Midbrain (tissue), 1 donor: ENCODE results near the gene AHRR.
"Not testable (repeated sequence)": the region's sequence is repeated elsewhere in the genome, so short reads cannot be mapped to it uniquely, and the experiment has no call there.

Experiments used
- DNase-seq: peaks from one replicate; lab custom pipeline; 2025; lab: John Stamatoyannopoulos, UW

The AHRR gene

DNA sequence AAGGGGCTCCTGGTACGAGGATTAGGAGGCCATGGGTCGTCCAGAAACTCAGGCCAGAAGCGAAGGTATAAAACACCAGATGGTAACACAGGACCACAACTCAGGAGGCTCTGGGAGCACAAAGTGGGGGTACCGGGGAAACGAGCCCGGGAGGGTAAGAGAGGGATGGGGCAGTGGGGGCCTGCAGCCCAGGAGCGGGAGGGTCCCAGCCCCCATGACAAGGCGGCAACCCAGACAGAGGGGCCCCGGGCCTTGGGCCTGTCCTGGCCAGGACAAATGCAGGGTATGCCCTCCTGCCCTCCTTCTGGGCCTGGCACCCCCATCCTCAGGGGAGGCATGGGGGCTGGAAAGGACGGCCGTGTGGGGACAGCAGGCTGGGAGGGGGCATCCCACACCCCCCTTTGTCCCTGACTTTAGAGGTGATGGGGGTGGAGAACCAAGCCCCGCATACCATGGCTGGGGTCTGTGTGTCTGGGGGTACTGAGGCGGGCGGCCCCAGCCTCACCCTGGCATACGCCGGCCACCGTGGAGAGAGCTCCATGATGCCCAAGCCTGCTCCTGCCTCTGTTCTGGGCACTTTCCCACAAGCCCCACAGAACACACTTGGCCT lies 74.5 kb downstream of the AHRR start:
- DNase-seq, result no peak

DNA sequence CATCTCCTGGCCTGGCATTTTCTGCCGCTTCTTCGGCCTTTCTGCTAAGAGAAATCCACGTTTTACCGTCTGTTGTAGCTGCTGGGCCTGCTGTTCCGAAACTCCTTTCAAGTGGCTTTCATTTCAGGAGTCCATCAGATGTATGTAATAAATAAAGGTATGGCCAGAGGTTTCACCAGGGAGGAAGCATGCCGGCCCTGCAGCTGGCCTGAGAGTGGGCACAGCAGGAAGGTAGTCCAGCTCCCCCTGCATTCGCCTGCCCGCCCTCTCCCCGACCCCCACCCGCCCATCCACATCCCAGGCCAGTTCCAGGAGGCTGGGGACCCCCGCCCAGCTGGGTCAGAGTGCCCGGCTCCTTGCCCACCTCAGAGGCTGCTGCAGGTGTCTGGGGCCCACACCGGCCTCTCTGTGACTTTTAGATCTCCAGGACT lies 75.0 kb downstream of the AHRR start:
- DNase-seq, result no peak

DNA sequence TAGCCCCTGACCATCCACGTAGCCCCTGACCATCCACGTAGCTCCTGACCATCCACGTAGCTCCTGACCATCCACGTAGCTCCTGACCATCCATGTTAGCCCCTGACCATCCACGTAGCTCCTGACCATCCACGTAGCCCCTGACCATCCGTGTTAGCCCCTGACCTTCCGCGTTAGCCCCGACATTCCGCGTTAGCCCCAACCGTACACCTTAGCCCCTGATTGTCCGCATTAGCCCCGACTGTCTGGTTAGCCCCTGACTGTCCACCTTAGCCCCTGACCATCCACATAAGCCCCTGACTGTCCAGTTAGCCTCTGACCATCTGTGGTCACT lies 76.6 kb downstream of the AHRR start:
- DNase-seq, result not testable (repeated sequence)

DNA sequence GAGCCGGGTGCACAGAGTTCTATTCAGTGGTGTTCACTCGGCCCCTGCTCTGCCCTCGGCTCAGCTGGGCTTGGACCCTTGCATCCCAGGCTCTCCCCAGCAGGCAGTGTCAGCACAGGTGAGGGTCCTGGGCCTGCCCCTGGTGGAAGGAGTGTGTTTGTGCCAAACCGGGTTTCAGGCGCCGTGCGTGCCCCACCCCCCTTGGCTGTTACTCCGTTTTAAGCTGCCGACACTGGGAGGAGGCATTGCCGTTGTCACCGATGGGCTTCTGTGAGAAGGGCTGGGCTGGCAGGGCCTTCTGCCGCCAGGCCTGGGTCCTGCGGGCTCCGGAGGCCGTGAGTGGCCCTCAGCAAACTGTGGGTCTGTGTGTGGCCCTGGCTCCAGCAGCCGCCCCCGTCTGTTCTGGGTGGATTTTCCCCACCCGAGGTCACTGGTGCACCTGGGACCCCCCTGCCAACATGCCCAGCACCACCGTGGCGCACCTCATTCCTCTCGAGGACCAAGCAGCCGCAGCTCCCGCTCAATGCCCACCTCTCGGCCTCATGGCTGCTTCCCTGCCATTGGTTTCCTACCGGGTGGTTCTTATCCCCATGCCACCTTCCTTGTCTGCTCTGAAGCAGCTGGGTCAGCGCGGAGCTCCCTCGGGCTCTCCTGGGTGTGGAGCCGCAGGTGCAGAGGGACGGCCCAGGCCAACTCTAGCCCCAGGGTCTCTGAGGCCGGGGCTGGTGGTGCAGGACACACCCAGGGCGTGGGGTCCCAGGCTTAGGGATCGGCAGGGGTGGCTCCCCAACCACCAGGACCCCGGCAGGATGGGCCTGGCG lies 77.2 kb downstream of the AHRR start:
- DNase-seq, result no peak

DNA sequence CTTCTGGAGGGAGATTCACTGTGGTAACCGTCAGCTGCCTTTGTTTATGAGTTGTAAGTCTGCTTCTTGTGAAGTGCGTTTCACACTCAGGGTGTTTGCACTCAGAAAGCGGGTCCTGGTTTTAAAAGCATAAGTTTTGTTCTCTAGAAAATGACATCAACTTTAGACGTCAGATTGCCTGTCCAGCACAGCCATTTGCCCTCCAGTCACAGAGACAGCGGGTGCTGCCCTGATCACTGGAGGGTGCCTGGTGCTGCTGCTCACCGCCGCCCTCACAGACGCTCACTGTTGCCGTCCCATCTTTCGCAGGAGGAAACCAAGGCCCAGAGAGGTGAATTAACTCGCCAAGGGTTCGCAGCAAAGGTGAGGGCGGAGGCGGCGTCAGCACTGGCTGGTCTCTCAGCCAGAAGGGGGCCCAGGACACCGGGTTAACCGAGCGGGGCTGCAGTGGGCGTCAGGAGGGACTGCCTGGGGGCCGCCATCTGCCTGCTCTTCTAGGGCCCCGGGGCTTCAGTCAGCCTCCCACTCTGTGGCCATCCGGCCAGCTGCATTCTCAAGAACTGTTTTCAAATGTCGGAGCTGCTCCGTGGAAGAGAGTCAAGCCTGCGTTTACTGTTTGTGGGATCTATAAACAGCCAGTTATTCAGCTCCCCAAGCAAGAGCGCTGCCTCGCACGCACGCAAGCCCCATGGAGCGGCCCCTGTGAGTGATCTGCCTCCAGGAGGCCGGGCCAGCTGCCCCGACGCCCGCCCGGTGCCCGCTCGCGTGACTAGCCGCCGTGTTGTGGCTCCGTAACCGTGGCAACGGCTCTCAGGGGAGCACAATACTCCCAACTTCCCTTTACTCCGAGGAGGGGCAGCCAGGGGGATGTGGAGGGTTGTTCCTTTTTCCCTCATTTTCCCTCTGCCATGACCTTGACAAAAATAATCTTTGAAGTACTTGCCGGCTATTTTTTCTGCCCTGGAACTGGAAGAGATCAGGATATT lies 78.1 kb downstream of the AHRR start:
- no peak for DNase-seq

DNA sequence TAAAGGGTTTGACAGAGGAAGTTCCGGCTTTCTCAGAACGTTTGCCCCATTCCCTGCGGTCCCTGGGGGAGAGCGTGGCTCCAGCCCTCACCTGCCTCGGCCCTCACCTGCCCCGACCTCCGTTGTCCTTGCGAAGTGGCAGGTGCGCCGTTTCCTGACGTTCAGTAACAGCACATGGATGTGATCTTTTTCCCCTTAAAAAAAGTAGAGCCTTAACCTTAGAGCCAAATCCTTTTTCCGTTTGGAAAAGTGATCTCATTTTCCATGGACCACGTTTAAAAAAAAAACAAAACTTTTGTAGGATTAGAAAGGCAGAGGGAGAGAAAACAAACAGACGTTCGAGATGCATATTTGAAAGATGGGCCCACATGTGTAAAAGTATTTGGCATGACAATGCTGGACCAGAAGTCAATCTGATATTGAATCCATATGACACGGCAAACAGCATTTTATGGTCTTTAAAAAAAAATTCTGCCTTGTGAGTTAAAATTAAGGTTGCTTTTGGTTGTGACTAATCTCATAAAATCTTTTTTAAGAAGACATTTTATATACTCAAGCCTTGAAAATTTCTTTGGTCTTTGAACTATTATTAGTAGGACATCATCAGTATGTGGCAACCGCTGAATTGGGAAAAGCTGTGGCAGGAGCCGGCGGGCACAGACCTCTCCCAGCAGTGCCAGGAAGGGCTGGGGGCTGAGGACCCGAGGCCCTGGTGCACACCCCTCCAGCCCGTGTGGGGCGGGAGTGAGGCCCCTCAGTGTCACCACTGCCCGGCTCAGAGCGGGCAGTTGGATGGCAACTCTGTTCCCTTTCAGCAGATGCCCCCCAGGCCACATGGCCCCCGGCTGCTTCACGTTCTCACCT lies 79.0 kb downstream of the AHRR start:
- DNase-seq, result no peak

DNA sequence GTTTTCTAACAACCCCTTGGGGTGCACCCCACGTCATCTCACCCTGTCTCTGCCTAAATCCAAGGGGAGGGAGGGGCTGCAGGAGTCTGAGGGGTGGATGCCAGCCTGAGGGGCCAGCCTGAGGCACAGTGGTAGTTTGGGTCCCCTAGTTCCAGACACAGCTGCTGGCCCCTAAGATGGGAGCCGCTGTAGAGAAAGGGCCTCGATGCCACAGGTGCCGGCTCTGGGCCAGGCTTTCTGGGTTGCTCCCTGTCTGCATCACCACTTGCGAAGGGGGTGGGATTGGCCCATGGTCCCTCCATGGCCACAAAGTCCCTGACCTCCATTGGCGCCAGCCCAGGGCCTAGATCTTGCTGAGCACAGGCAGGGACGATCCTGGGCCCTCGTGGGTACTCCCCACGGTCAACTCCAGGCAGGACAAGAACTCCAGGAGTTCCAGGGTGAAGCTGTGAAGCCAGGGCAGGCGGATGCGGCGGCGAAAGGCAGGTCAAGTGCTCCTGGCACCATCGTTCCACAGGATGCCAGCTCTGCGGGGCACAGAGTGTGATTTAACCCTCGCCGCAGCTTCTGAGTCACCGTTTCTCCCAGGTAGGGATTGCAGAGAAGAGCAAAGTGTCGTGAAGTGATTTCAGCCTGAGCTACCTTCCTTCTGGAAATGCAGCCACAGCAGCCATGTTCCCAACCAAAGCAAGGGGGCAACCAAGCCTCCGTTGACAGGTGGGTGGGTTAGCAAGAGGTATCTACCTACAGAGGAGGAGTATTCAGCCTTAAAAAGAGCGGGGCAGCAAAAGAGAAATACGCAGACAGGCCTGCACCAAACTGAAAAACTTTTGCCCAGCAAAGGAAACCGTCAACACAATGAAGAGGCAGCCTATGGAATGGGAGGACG lies 79.9 kb downstream of the AHRR start:
- DNase-seq, result no peak

DNA sequence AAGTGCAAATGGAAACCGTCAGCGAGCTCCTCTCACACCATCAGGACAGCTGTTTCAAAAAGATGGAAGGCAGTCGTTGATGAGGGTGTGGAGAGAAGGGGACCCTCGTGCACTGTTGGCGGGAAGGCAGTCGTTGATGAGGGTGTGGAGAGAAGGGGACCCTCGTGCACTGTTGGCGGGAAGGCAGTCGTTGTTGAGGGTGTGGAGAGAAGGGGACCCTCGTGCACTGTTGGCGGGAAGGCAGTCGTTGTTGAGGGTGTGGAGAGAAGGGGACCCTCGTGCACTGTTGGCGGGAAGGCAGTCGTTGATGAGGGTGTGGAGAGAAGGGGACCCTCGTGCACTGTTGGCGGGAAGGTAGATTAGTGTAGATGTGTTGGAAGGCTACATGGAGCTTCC lies 80.7 kb downstream of the AHRR start:
- not testable (repeated sequence) for DNase-seq

DNA sequence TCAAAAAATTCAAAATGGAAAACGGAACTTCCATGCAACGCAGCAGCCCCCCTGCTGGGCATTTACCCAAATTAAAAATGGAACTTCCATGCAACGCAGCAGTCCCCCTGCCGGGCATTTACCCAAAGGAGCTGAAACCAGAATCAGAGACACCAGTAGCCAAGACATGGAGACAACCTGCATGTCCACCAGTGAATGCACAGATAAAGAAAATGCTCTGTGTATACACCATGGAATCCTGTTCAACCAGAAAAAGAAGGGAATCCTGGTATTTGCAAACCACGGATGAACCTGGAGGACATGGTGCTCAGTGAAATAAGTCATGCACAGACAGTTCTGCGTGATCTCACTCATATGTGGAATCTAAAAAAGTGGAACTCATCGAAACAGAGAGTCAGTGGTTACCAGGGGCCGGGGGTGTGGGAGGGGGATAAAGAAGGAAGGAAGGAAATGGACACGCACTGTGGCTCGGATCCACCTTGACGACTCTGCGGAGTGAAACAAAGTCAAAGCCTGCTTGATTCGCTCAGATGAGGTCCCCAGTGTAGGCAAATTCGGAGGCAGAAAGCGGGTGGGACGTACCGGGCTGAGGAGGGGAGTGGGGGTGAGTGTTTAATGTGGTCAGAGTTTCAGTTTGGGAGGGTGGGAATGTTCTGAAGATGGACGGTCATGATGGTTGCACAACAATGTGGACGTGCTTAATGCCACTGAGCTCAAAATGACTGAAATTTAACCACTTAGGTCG lies 81.3 kb downstream of the AHRR start:
- DNase-seq, result no peak

DNA sequence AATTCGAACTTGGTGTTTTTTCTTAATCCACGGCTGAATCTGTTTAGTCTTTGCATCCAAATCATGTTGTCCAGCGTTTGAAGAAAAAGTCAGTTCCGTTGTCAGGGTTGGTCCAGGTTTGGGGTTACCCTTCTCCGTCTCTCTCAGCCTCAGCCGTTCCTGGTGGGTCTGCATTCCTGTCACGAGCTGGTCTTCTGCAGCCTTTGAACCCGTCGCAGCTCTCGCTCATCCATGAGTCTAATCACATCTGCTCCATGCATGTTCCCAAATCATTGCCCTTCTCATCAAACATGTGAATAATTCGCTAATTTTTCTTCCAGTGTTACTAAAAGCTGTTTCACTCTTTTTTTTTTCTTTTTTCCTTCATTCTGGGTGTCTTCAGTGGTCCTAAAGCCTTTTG lies 82.5 kb downstream of the AHRR start:
- no peak for DNase-seq

DNA sequence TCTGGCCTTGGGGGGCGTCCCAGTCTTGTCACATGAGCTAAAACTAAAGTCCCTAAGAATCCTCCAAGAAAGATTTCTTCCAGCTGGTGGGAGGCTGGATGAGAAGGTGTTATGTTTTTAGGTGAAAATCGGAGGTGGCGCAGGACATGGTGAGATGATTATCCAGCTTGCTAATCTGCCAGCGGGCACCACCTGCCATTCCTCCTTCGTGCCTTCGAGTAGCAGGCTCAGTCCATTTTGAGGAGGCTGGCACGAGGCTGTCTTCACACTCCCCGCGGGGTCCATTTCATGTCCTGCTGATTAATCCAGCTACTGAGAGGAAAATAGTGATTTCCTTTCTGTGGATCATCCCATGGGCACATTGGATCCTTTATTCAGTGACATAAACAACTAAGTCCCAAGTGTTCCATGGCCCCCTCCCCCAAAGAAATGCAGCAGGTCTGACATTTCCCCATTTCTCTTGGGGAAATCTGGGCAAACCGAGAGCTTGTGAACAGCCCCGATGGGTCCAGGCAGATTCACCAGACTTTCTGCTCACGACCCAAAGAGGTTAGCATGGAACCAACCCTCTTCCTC lies 83.2 kb downstream of the AHRR start:
- no peak for DNase-seq

DNA sequence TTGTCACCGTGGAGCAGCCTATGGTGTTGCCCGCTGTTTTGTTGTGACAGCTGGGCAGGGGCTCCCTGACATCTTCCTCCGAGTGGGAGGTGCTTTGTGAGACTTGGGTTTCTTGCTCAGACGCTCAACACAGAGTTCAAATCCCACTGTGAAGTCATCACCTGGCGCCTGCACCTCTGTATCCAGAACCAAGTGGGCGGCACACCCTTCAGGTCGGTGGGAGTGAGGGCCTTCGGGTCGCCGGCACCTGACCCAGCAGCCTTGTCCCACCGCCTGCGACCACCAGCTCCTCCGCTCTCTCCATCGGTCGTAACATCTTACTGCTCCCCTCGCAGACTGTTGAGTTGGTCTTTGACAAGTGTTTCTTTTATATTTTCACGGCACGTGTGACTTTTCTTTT lies 83.9 kb downstream of the AHRR start:
- DNase-seq, result no peak

DNA sequence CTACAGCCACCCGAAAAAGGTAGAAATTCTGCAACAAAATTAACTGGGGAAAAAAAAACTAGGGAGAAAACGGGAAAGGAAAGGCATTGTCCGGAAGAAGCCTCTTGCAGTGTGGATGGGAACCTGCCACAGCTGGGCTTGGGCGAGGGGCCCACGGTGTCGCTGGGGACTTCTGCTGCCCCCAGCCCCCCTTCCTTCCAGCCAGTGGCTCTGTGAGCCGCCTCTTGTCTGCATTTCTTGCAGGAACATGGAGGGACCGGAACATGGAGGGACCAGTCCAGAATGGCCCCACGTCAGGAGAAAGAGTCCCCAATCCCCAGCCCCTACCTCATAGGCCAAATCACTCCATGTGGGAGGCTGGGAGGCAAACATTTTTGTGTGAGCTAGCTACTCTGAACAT lies 84.5 kb downstream of the AHRR start:
- no peak for DNase-seq

DNA sequence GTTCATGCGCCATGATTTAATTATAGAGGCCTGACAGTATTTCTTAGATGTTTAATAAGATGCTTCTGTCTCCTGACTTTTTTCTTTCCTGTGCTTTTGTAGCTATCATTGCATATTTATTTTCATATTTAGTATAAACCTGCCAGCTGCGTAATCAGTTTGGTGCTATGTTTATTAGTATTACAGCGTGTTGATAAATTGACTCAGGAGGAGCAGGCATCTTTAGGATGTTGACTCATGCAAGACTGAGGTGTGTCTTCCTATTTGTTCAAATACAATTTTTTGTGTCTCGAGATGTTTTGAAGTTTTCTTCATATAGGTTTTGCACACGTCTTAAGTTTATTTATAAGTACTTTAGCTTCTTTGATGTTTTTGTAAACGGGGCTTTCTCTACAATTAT lies 85.5 kb downstream of the AHRR start:
- no peak for DNase-seq

DNA sequence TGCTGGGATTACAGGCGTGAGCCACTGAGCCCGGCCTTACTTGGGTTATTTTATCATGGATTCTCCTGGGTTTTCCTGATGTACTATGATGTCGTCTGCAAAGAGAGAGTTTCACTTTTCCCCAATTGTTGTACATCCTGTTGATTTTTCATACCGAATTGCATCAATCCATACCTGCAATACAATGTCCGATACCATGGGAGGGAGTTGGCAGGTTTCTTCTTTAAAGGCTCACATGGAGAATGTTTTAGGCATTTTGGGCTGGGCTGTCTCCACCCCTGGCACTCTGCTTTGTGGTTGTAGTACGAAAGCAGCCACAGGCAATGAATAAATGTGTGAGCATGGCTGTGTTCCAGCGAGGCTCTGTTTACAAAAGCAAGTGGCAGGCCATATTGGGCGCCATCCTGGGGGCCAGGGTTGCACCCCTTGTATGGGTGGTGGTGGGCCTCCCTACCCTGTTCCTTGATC lies 86.3 kb downstream of the AHRR start:
- DNase-seq, result no peak

DNA sequence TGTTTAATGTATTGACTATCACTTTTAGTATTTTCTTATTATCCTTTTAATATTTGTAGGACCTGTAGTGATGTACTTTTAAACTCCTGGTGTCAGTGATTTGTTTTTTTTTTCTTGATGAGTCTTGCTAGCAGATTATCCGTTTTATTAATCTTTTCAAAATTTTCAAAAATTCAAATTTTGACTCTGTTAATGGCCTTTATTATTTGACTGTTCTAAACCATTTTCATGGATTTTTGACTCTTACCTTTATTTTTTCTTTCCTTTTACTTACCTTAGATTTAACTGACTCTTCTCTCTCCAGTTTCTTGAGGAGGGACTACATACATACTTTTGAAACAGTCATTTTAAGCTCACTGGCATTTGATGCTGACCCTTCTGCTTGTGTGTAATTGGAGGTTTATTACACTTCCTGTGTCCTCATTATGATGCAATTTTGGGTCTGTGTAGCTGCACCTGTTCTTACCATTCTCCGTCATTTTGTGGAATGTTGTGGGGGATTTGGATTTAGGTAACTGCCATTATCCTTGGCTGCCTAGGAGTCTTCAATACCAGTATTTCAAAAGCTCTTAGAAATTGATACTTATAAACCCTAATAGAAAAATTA lies 89.5 kb downstream of the AHRR start:
- DNase-seq, result no peak

DNA sequence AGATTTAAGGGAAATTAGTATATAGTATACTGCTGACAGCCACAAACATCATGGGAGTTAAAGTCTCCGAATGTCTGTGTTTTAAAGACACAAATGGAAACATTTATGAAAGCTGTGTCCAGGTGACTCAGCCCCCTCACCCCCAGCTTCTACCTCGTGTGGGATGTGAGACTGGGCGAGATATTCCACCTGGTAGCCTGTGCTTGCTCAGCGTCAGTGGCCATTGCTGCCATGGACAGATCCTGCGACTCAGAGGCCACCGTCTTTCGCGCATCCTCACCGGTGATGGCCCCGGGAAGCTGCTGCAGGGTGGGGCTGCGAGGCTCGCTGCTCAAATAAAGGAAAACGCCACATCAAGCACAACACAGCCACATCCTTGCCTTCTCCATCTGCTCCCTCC lies 90.2 kb downstream of the AHRR start:
- DNase-seq, result no peak

DNA sequence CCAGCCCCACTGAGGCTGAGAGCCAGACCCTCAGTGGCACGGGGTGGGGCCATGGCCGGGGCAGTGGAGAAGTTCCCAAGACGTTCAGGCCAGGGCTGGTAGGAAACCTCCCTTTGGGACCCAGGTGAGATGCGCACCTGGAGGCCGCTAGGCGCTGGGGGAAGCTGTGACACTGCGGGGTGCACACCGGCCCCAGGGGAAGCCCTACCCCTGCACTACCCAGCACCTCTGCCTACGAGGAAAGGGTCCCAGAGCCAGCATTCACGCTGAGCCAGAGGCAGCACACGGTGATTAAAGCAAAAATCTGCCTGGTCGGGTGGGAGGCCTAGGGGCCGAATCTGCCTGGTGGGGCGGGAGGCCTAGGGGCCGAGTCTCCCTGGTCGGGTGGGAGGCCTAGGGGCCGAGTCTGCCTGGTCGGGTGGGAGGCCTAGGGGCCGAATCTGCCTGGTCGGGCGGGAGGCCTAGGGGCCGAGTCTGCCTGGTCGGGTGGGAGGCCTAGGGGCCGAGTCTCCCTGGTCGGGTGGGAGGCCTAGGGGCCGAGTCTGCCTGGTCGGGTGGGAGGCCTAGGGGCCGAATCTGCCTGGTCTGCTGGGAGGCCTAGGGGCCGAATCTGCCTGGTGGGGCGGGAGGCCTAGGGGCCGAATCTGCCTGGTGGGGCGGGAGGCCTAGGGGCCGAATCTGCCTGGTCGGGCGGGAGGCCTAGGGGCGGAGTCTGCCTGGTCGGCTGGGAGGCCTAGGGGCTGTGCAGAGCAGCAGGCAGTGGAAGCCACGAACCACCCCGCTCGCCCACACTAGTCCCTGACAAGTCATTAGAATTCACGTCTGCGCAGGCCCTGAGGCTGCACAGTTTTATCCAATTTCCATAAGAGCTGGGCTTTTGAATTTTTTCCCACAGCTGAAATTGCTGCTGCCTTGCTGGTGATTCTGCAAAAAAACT lies 93.7 kb downstream of the AHRR start:
- not testable (repeated sequence) for DNase-seq
